H9 (cell line): ENCODE data around the gene ABLIM3. TPM values are rescaled to one million over a fixed set of nuclear protein-coding genes. Genes with fewer than 3 reads are reported as not detected.

Source experiments
- DNase-seq: peaks from one replicate; pipeline ENCODE4 v3.0.0-alpha.2; 2017
- H2AFZ ChIP-seq: one replicate; pipeline ENCODE4 v1.6.1; 2013; ENCODE audit warnings: mild to moderate bottlenecking, low read length, control low read depth, moderate library complexity
- H2AK5ac ChIP-seq: 2 replicates; pipeline ENCODE4 v1.6.1; 2013; ENCODE audit warnings: low read length, control low read depth, mixed read lengths; ENCODE audit not compliant: insufficient read length
- H2BK120ac ChIP-seq: one replicate; pipeline ENCODE4 v1.6.1; 2013; ENCODE audit warnings: low read depth, mild to moderate bottlenecking, low read length, control low read depth, inconsistent platforms; ENCODE audit not compliant: poor library complexity, severe bottlenecking
- H2BK12ac ChIP-seq: 2 replicates; pipeline ENCODE4 v1.6.1; 2013; ENCODE audit warnings: low read length, control low read depth, mixed read lengths, low read depth; ENCODE audit not compliant: insufficient read length
- H2BK15ac ChIP-seq: 2 replicates; pipeline ENCODE4 v1.6.1; 2013; ENCODE audit warnings: low read depth, low read length, control low read depth
- H2BK20ac ChIP-seq: one replicate; pipeline ENCODE4 v1.6.1; 2013; ENCODE audit warnings: low read depth, mild to moderate bottlenecking, low read length, control low read depth, inconsistent platforms; ENCODE audit not compliant: poor library complexity, severe bottlenecking
- H2BK5ac ChIP-seq: 2 replicates; pipeline ENCODE4 v1.6.1; 2013; ENCODE audit warnings: low read length, control low read depth, mixed read lengths; ENCODE audit not compliant: insufficient read length
- H3K14ac ChIP-seq: 2 replicates; pipeline ENCODE4 v1.6.1; 2013; ENCODE audit warnings: low read length, control low read depth; ENCODE audit not compliant: insufficient read depth
- H3K18ac ChIP-seq: 2 replicates; pipeline ENCODE4 v1.6.1; 2013; ENCODE audit warnings: low read depth, mild to moderate bottlenecking, mixed read lengths, low read length, control low read depth; ENCODE audit not compliant: insufficient read length
- H3K23ac ChIP-seq: 2 replicates; pipeline ENCODE4 v1.6.1; 2013; ENCODE audit warnings: low read length, control low read depth, mixed read lengths, low read depth; ENCODE audit not compliant: insufficient read length
- H3K23me2 ChIP-seq: 2 replicates; pipeline ENCODE4 v1.6.1; 2013; ENCODE audit warnings: low read depth, mild to moderate bottlenecking, mixed read lengths, low read length, control low read depth; ENCODE audit not compliant: insufficient read length, poor library complexity, severe bottlenecking
- H3K27ac ChIP-seq: 2 replicates; pipeline ENCODE4 v1.5.1; 2013; ENCODE audit warnings: low read length, control low read depth, mixed read lengths, low read depth; ENCODE audit not compliant: insufficient read length
- H3K27me3 ChIP-seq: 2 replicates; pipeline ENCODE4 v1.6.1; 2013; ENCODE audit warnings: low read length, control low read depth, inconsistent platforms; ENCODE audit not compliant: insufficient read depth
- H3K4ac ChIP-seq: 2 replicates; pipeline ENCODE4 v1.6.1; 2013; ENCODE audit warnings: low read depth, mild to moderate bottlenecking, control low read depth, inconsistent platforms, low read length, moderate library complexity
- H3K4me1 ChIP-seq: 2 replicates; pipeline ENCODE4 v1.6.1; 2013; ENCODE audit warnings: low read length, control low read depth, inconsistent platforms; ENCODE audit not compliant: insufficient read depth
- H3K4me2 ChIP-seq: 2 replicates; pipeline ENCODE4 v1.6.1; 2013; ENCODE audit warnings: low read length, control low read depth, mixed read lengths; ENCODE audit not compliant: insufficient read length, insufficient read depth
- H3K56ac ChIP-seq: 2 replicates; pipeline ENCODE4 v1.6.1; 2013; ENCODE audit warnings: low read depth, mild to moderate bottlenecking, mixed read lengths, low read length, control low read depth; ENCODE audit not compliant: insufficient read length
- H3K79me1 ChIP-seq: 2 replicates; pipeline ENCODE4 v1.6.1; 2013; ENCODE audit warnings: low read depth, mild to moderate bottlenecking, moderate library complexity, low read length, control low read depth, inconsistent platforms; ENCODE audit not compliant: insufficient read depth, poor library complexity, severe bottlenecking
- H3K79me2 ChIP-seq: 2 replicates; pipeline ENCODE4 v1.6.1; 2013; ENCODE audit warnings: low read length, control low read depth, inconsistent platforms; ENCODE audit not compliant: insufficient read depth
- H3K9ac ChIP-seq: 2 replicates; pipeline ENCODE4 v1.6.1; 2013; ENCODE audit warnings: low read length, control low read depth, mixed read lengths; ENCODE audit not compliant: insufficient read length; ENCODE audit errors: extremely low read depth
- H3K9me3 ChIP-seq: one replicate; pipeline ENCODE4 v1.6.1; 2013; ENCODE audit warnings: low read depth, low read length, inconsistent platforms; ENCODE audit not compliant: control insufficient read depth
- H3T11ph ChIP-seq: one replicate; pipeline ENCODE4 v1.6.1; 2013; ENCODE audit warnings: mild to moderate bottlenecking, low read length, control low read depth, inconsistent platforms
- H4K20me1 ChIP-seq: one replicate; pipeline ENCODE4 v1.6.1; 2013; ENCODE audit not compliant: control insufficient read depth, insufficient read length, insufficient read depth
- H4K5ac ChIP-seq: 2 replicates; pipeline ENCODE4 v1.6.1; 2013; ENCODE audit warnings: low read depth, mild to moderate bottlenecking, mixed read lengths, low read length, control low read depth; ENCODE audit not compliant: insufficient read length
- H4K8ac ChIP-seq: replicated peaks from 2 replicates; pipeline ENCODE4 v1.6.1; 2013; ENCODE audit warnings: low read length, control low read depth, mixed read lengths, low read depth; ENCODE audit not compliant: insufficient read length
- H4K91ac ChIP-seq: 2 replicates; pipeline ENCODE4 v1.6.1; 2013; ENCODE audit warnings: low read depth, mild to moderate bottlenecking, moderate library complexity, mixed read lengths, low read length, control low read depth; ENCODE audit not compliant: insufficient read length
- H3K27ac Mint-ChIP-seq, 3 experiments: 2 replicates in 2 of 3; 3 replicates in 1 of 3; pipeline ENCODE4 v1.8.0; 2020 to 2021; ENCODE audit warnings: mixed read lengths in 3 of 3, mild to moderate bottlenecking in 1 of 3, moderate library complexity in 1 of 3
- H3K27me3 Mint-ChIP-seq: 2 replicates; pipeline ENCODE4 v1.8.0; 2021; ENCODE audit warnings: low read depth, mild to moderate bottlenecking, moderate library complexity, mixed read lengths
- H3K36me3 Mint-ChIP-seq, 3 experiments: 2 replicates in 2 of 3; 3 replicates in 1 of 3; pipeline ENCODE4 v1.8.0; 2020 to 2021; ENCODE audit warnings: low read depth in 3 of 3, mixed read lengths in 3 of 3; ENCODE audit not compliant: insufficient read depth in 1 of 3
- H3K4me1 Mint-ChIP-seq, 2 experiments: 2 replicates each; pipeline ENCODE4 v1.8.0; 2020; ENCODE audit warnings: mixed read lengths in 2 of 2
- H3K4me3 Mint-ChIP-seq, 2 experiments: 2 replicates in 1 of 2; 3 replicates in 1 of 2; pipeline ENCODE4 v1.8.0; 2020 to 2021; ENCODE audit warnings: mild to moderate bottlenecking in 2 of 2, mixed read lengths in 2 of 2, moderate library complexity in 1 of 2
- H3K9me3 Mint-ChIP-seq, 2 experiments: 2 replicates in 1 of 2; 3 replicates in 1 of 2; pipeline ENCODE4 v1.8.0; 2020; ENCODE audit warnings: mild to moderate bottlenecking in 2 of 2, mixed read lengths in 2 of 2, moderate library complexity in 1 of 2
- WGBS: extraction: QIAGEN DNeasy Blood & Tissue Kit; methylation state at CpG from one replicate; pipeline ENCODE4 v1.1.7; 2013; ENCODE audit warnings: missing lambda C conversion rate, low lambda C conversion rate, mixed read lengths; ENCODE audit not compliant: insufficient read length; ENCODE audit errors: extremely low coverage; 5-methylcytosine and 5-hydroxymethylcytosine counted together
- total RNA-seq: library from RNA; stranded (reverse); gene quantifications from 2 replicates; pipeline ENCODE4 v1.2.1, GENCODE V29; 2021
- TF ChIP-seq, protein P1 (sequence below): fragments of 200-600 bp; sonication (generic); conservative IDR thresholded peaks from 3 replicates; pipeline ENCODE4 v1.8.0; 2021; ENCODE audit warnings: antibody characterized with exemption, mild to moderate bottlenecking

ABLIM3 gene
- total RNA-seq, 1 experiment from 2014 or later: 0.20 TPM

GRCh38 chr5:149279661-149280060, 138.4 kb downstream of the ABLIM3 start:
- no peak overlapping the region for H3T11ph ChIP-seq
- H2BK20ac ChIP-seq: no peak overlapping the region
- TF ChIP-seq, protein P1, sequence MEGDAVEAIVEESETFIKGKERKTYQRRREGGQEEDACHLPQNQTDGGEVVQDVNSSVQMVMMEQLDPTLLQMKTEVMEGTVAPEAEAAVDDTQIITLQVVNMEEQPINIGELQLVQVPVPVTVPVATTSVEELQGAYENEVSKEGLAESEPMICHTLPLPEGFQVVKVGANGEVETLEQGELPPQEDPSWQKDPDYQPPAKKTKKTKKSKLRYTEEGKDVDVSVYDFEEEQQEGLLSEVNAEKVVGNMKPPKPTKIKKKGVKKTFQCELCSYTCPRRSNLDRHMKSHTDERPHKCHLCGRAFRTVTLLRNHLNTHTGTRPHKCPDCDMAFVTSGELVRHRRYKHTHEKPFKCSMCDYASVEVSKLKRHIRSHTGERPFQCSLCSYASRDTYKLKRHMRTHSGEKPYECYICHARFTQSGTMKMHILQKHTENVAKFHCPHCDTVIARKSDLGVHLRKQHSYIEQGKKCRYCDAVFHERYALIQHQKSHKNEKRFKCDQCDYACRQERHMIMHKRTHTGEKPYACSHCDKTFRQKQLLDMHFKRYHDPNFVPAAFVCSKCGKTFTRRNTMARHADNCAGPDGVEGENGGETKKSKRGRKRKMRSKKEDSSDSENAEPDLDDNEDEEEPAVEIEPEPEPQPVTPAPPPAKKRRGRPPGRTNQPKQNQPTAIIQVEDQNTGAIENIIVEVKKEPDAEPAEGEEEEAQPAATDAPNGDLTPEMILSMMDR: no peak
- no CpG with 5 or more reads among the region's 1 CpG for WGBS
- H3K18ac ChIP-seq: no peak overlapping the region
- no peak overlapping the region for H2AFZ ChIP-seq
- no peak overlapping the region for H3K27ac ChIP-seq
- no peak overlapping the region for H3K14ac ChIP-seq
- H4K91ac ChIP-seq: no peak overlapping the region
- no peak overlapping the region for H2BK120ac ChIP-seq
- no peak overlapping the region for H3K9ac ChIP-seq
- Mint-ChIP-seq H3K36me3 (no peaks in the 10 kb centered on the region), H3K27ac (no peak overlapping the region), H3K4me1 (peaks cover 7 to 14% of the 10 kb centered on the region in 2 experiments), H3K4me3 (no peak overlapping the region), H3K27me3 (peaks cover 31% of the 10 kb centered on the region), H3K9me3 (no peaks in the 10 kb centered on the region; a peak in 1 of 5 replicates)
- no peak overlapping the region for H2BK15ac ChIP-seq
- no peak overlapping the region for H2BK5ac ChIP-seq
- no peaks in the 10 kb centered on the region for H3K4me1 ChIP-seq
- no peaks in the 10 kb centered on the region for H4K20me1 ChIP-seq
- H3K27me3 ChIP-seq: no peaks in the 10 kb centered on the region
- H3K56ac ChIP-seq: no peak overlapping the region
- no peaks in the 10 kb centered on the region for H3K9me3 ChIP-seq
- no peak overlapping the region for H3K4me2 ChIP-seq
- H3K23ac ChIP-seq: no peak overlapping the region
- H3K79me2 ChIP-seq: no peaks in the 10 kb centered on the region
- no peaks in the 10 kb centered on the region for H3K23me2 ChIP-seq
- no peak overlapping the region for H3K4ac ChIP-seq
- no peak overlapping the region for H4K8ac ChIP-seq
- H3K79me1 ChIP-seq: no peaks in the 10 kb centered on the region
- no peak overlapping the region for H2BK12ac ChIP-seq
- H4K5ac ChIP-seq: no peak overlapping the region
- no peak overlapping the region for H2AK5ac ChIP-seq
- DNase-seq: no peak
